Measurements from ENCODE around the gene HBD. TPM values are rescaled to one million over a fixed set of nuclear protein-coding genes. Genes with fewer than 3 reads are reported as not detected.

The HBD gene
- total and polyA plus RNA-seq, 9 of the 15 experiments (the other 6 are each of a cell fraction or from before 2014, with no cell fraction given) = 11.8 to 169 (median 36.0) TPM

DNA sequence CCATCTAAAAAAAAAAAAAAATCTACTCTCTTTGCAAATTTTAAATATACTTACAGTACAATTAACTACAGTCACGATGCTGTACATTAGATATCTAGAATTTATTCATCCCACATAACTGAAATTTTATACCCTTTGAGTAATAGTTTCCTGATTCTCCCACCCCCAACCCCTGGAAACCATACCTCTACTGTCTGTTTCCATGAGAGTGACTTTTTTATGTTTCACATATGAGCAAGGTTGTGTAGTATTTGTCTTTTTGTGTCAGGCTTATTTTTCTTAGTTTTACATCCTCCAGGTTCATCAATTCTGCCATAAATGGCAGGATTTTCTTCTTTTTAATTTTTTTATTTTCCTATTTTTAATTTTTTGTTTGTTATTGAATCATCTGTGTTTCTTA, 10.6 kb downstream of the HBD start (continued):
- TF ChIP-seq POLR3A (IDR thresholded peaks at IDR 0.05; ENCODE audit: borderline replicate concordance, extremely low read depth, insufficient read depth, insufficient read length) = no peak
- TF ChIP-seq HNRNPH1 (optimal IDR thresholded peaks at IDR 0.05; ENCODE audit: low read depth, low read length) = no peak
- TF ChIP-seq TCF7 (IDR thresholded peaks at IDR 0.05; ENCODE audit: borderline replicate concordance) = no peak
- TF ChIP-seq RBFOX2 (IDR thresholded peaks at IDR 0.05; ENCODE audit: low read depth, low read length) = no peak
- no peak for TF ChIP-seq YY1 (IDR thresholded peaks at IDR 0.05; ENCODE audit: borderline replicate concordance in 1 of 3, control insufficient read depth in 1 of 3, extremely low read depth in 1 of 3, insufficient read depth in 3 of 3, insufficient read length in 1 of 3, insufficient replicate concordance in 2 of 3, low read depth in 1 of 3, low read length in 2 of 3)
- TF ChIP-seq SMARCC2 (IDR thresholded peaks at IDR 0.05; ENCODE audit: low read depth) = no peak
- TF ChIP-seq POLR2A (conservative IDR thresholded peaks at IDR 0.05) = no peak
- TF ChIP-seq ZNF551 (CRISPR knock-in tag; IDR thresholded peaks at IDR 0.05) = no peak

DNA sequence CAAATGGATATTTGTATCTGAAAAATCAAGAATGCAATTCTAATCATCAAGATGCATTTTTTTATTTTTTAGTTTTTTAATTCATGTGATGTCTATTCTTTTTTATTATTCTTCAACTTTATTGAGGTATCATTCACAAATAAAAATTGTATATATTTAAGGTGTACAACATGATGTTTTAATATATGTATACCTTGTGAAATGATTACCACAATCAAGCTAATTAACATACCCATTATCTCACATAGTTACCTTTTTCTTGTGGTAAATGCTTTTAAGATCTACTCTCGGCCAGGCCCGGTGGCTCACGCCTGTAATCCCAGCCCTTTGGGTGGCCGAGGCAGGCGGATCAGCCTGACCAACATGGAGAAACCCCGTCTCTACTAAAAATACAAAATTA, 11.1 kb downstream of the HBD start:
- Histone ChIP-seq H3K4me2 (ENCODE audit: insufficient read depth, low read length) (no peak overlapping the region), H3K27me3 (ENCODE audit: control insufficient read depth in 2 of 2, insufficient read depth in 2 of 2, low read length in 2 of 2) (no peaks in the 10 kb centered on the region), H3K4me1 (replicated peaks in 1 of 2; ENCODE audit: control insufficient read depth in 2 of 2, insufficient read depth in 2 of 2, low read length in 2 of 2) (peaks cover 9 to 17% of the 10 kb centered on the region in 2 experiments; a peak in 4 of 5 replicates), H3K9ac (ENCODE audit: insufficient read depth in 1 of 2, low read depth in 2 of 2, low read length in 2 of 2) (no peak overlapping the region), H4K20me1 (replicated peaks; ENCODE audit: control insufficient read depth, insufficient read depth, low read length) (no peaks in the 10 kb centered on the region), H2AFZ (ENCODE audit: low read depth, low read length) (no peak overlapping the region), H3K79me2 (ENCODE audit: control insufficient read depth, insufficient read depth, low read length) (no peaks in the 10 kb centered on the region), H3K27ac (ENCODE audit: extremely low read depth, low read depth, low read length) (no peak overlapping the region), H3K36me3 (ENCODE audit: control insufficient read depth, insufficient read depth, low read length) (no peaks in the 10 kb centered on the region), H3K4me3 (no peak overlapping the region), H3K9me3 (replicated peaks; ENCODE audit: control insufficient read depth, insufficient read depth, low read depth, low read length) (no peaks in the 10 kb centered on the region), H3K9me1 (ENCODE audit: control insufficient read depth, insufficient read depth, low read length) (no peaks in the 10 kb centered on the region)
- ATAC-seq (no peak), DNase-seq (ENCODE audit: extremely low read depth in 1 of 4, low spot score in 3 of 4) (no peak), FAIRE-seq (no peak)
- POLR2A ChIA-PET = no interaction called here
- 0 out of 2 replicates have a peak, but pooled peaks have one; percentile 7 for TF ChIP-seq EP400 (IDR thresholded peaks at IDR 0.05)
- no peak for TF ChIP-seq RBM34 (IDR thresholded peaks at IDR 0.05; ENCODE audit: borderline replicate concordance, insufficient read depth, low read length)
- intact Hi-C loops (cut with micrococcal nuclease) (no loop called here), in situ Hi-C loops (cut with MboI) (no loop called here)
- 89% methylated on average over 6 of the region's 6 CpGs for WGBS (ENCODE audit: insufficient coverage, low coverage, missing lambda C conversion rate)
- CTCF ChIA-PET (ENCODE audit: low intra/inter-chr PET ratio) = no interaction called here
- no TSS peak for BruUV-seq (replicated peaks)

Data from K562 (cell line).